GM19467 (cell line): ENCODE data around the gene VPS26B.
"Not testable (repeated sequence)": the region's sequence is repeated elsewhere in the genome, so short reads cannot be mapped to it uniquely, and the experiment has no call there.

Experiments
- ATAC-seq: cut with Tn5 transposase; IDR thresholded peaks from one replicate; pipeline ENCODE4 v1.9.1; 2021; ENCODE audit warnings: mild to moderate bottlenecking, moderate library complexity; ENCODE audit not compliant: unreplicated experiment

VPS26B gene

DNA sequence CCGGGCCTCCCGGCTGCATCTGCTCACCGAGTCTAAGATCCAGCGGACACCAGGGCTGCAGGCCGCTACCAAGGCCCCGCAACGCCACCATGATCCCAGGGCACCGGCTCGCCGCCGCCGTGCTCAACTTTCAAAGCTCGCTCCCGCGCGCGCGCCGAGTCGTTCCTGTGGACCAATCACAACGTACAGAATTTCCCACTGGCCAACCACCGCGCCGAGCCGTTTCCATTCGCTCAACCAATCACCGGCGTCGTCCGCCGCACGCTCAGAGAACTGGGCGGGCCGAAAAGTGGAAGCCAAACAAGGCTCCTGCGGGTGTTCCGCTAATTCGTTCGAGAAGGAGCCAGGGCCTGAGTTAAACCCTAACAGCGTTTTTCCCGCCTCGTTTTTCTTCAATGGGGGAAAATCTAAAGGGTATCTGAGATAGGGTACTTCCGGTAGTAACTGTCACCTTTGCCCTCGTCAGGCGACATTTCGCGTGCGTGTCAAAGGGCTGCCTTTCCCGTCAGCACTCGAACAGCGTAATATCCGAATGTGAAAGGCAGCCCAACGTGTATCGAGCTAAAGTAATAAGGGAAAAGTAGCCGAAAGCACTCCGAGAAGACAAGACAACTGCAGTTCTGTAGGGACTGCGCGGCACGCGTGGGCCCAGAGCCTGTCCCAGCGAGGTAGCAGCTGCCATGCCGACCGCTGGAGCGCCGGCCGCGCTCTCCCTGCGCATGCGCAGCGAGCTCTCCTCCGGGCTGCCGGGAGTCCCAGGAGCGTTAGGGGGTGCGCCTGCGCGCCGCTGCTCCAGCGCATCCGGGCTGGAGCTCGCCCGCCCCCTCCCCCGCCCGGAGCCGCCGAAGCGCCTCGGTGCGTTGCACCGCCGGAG is at the start of gene VPS26B, which contains the start of gene NCAPD3:
Gene VPS26B (plus strand): TSS at position 836 of the 874 bp plus-strand sequence. CDS start 452 bp downstream, outside the sequence.
Gene NCAPD3 (minus strand): TSS at position 132 of the 874 bp plus-strand sequence. CDS start 41 bp downstream, at position 91.
- ATAC-seq = peak; percentile 77

- no peak for ATAC-seq
Observed at GRCh38 chr11:134176284-134176683, 48.2 kb upstream of the VPS26B start.

- ATAC-seq = no peak
Observed at GRCh38 chr11:134178032-134178674, 46.3 kb upstream of the VPS26B start.

- no peak for ATAC-seq
Observed at GRCh38 chr11:134181707-134182106, 42.8 kb upstream of the VPS26B start.

DNA sequence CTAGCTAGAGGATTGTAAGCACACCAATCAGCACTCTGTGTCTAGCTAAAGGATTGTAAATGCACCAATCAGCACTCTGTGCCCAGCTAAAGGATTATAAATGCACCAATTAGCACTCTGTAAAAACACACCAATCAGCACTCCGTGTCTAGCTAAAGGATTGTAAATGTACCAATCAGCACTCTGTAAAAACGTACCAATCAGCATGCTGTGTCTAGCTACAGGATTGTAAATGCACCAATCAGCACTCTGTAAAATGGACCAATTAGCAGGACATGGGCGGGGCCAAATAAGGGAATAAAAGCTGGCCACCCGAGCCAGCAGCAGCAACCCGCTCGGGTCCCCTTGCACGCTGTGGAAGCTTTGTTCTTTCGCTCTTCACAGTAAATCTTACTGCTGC is 36.4 kb upstream of the VPS26B start:
- not testable (repeated sequence) for ATAC-seq

GRCh38 chr11:134196756-134197155 is 27.7 kb upstream of the VPS26B start:
- no peak for ATAC-seq

DNA sequence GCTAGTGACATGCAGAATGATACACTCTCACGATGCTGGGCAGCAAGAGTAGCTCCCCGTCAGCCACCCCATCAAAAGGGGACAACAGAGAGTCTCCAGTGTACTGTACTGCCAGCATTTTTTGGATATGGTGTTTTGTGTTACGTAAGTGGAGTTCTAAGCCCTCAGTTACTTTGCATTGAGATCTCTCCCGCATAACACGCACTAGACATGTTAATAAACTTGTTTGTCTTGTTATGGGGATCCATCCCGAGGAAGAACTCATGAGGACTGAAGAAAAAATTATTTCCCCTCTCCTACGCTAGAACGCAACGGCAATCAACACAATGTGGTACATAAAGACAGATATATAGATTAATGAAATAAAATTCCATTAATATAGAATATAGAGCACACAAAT is 24.9 kb upstream of the VPS26B start:
- ATAC-seq = no peak

GRCh38 chr11:134200688-134201087 is 23.8 kb upstream of the VPS26B start:
- no peak for ATAC-seq

DNA sequence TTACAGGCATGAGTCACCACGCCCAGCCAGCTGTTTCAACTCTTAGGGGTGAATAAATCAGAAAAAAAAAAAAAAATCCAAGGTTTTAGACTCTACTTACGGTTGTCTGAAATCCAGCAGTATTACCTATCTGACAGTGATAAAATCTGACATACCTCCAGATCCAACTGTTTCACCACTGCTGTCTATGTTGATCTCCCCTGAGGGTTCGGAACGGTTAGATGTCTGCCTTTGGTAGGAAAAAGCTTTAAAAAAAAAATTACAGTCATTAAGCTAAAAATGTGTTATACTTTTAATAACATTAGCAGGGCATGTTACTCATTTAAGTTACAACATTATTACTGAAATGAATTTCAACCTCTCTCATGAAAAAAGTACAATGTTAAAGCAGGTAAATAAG is 21.8 kb upstream of the VPS26B start:
- ATAC-seq = no peak

GRCh38 chr11:134205729-134206128 is 18.7 kb upstream of the VPS26B start:
- ATAC-seq = no peak

DNA sequence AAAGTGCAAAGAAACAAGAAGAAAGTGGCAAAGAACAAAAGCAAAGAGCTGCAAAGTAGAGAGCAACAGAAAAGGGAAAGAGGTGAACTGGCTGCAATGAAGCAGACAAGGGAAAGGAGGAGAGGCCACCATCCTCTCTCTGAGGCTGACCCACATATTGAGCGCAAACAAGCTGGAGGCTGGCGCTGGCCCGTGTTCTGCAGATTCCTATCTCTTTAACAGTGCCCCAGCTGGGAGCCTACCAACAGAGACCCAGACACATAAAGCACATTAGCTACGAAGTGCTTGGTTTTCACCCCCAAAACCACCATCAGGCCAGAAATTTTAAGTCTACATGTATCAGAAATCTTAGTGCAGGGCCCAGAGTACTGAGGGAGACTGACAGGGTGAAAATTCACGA is 18.3 kb upstream of the VPS26B start:
- ATAC-seq = no peak

GRCh38 chr11:134207538-134208239 is 16.8 kb upstream of the VPS26B start:
- ATAC-seq = no peak

DNA sequence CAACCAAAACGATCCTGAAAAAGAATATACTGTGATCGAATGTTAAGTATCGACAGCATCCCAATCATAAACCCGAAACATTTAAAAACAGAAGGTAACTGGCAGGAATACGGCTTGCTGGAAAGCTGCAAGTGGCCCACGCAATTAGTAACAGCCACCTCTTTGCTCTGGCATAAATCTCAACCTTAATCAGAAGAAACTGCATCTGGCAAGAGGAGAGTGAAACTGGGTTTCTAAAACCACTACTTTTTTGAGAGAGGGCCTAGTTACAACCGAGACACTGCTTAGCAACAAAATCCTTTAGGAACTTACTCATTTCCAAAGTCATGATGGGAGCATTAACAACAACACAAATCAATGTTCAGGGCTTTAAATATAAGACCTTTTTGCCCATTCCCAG is 8.6 kb upstream of the VPS26B start:
- no peak for ATAC-seq

DNA sequence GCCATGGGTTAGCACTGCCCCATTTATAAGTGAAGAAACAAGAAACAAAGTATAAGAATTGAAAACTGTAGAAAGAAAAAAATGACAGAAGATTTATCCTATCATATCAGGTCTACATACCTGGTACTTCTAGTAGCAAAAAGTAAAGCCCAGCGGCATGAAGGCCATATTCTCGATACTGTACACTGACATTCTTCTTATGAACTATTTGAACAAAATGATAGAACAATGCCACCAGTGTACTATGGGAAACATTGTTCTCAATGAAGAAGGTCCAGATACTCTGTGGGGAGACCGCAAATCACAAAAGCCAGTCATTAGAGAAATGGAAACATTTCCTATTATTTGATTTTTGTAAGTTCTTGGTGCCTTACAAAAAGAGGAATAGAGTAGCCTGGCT is 7.7 kb upstream of the VPS26B start:
- ATAC-seq = no peak

GRCh38 chr11:134223121-134223520 is 1.4 kb upstream of the VPS26B start:
- no peak for ATAC-seq

DNA sequence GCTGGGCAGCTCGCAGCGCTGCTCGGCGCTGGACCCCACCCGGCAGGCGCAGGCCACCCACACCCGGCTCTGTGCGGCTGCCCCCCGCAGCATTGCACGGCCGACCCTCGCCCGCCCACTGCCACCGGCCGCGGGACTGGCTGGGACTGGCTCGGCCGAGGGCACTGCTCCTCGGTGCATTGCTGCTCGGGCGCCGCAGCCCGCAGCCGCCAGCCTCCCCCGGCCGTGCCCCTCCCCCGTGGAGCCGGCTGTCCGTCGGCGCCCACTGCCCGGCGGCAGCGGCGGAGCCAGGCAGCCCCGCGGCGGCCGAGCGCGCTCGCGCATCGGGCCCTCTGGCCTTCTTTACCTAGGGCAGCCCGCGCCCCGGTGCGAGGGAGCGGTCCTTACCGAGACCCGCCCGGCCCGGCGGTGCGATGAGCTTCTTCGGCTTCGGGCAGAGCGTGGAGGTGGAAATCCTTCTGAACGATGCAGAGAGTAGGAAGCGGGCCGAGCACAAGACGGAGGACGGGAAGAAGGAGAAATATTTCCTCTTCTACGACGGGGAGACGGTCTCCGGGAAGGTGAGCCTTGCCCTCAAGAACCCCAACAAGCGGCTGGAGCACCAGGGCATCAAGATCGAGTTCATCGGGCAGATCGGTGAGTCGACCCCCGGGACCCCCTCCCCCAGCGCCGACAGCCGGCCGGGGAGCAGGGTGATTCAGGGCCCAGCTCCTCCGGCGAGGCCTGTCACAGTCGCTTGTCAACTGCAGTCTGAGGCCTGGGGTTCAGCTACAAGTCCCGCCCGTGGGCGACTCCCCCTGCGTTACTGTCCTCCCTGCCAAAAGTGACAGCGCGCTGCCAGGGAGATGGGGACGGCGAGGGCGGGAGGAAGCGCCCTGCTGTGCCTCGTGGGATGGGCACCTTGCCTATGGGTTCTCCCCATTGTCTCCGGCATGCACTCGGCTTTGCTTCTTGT is 516 bp downstream of the VPS26B start:
- ATAC-seq = peak; percentile 19

GRCh38 chr11:134226806-134227325 is 2.4 kb downstream of the VPS26B start:
- no peak for ATAC-seq

DNA sequence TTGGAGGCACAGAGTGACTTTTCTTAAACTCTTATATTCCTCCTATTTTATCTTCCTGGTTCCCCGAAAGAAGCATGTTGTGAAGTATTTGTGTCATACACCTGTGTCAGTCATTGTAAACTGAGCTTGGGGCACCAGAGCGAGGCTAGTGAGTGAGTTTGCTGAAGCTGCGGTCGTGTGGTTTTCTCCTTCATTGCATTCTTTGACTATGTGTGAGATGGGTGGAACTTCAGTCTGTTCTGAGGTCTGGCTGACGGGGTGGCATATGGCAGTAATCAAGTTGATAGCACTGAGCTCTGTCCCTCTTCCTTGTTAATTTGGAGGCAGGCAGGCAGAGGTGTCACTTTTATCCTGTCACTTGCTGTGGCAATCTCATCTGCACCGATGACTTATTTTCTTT is 4.2 kb downstream of the VPS26B start:
- ATAC-seq = peak; percentile 45

DNA sequence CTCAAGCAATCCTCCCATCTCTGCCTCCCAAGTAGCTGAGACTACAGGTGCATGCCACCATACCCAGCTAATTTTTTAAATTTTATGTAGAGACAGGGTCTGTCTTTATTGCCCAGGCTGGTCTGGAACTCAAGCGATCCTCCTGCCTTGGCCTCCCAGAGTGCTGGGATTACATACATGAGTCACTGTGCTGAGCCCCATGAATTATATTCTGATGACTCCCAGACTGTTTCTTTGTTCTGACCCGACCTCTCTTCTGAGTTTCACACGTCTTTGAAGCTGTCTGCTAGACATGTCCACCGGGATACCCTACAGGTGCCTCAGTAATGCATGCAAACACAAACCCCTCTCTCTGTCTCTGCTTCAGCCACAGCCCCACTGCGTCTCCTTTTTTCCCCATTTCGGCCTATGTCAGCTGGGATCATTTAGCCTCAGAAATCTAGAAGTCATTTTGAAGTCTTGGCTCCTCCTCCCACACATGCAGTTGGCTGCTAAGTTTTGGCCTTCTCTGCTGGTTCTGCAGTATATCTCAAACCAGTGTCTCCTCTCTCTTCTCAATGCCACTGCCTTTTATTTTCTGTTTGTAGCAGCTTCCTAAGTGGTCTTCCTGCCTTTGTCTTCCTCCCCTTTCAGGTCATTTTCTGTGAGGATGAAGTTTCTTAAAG is 4.8 kb downstream of the VPS26B start:
- no peak for ATAC-seq

GRCh38 chr11:134230339-134230738 is 5.9 kb downstream of the VPS26B start:
- ATAC-seq = no peak
